ENCODE measurements around the gene SLC39A12. TPM values are rescaled to one million over a fixed set of nuclear protein-coding genes. Genes with fewer than 3 reads are reported as not detected.

Gene SLC39A12
- total RNA-seq = not detected

DNA sequence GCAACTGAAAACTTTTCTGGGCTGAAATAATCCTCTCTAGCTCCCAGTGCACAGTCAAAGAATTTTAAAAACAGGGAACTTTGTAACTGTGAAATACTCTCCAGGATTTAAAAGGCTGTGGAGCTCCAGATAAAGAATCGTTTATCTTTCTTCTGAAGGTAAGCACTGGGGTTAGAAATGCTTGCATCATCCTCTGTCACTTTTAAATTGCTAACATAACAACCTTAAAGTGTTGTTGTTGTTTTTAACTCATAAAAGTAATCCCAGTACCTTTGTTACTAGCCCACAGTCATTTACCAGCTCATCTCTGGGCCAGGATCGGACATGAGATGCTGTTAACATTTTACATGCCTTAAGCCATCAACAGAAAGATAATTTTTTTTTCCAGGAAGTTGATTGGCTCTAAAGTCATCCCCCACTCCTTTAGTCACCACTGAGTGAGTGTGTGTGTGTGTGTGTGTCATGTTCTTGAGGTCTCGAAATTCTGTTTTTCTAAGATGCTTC, at the start of gene SLC39A12:
Gene SLC39A12 (plus strand): TSS at position 51 of the 504 bp plus-strand sequence. CDS start 1,359 bp downstream, outside the sequence.
- no peak within 1 kb of the TSS for H3K4me3 Mint-ChIP-seq
- ATAC-seq = no peak

DNA sequence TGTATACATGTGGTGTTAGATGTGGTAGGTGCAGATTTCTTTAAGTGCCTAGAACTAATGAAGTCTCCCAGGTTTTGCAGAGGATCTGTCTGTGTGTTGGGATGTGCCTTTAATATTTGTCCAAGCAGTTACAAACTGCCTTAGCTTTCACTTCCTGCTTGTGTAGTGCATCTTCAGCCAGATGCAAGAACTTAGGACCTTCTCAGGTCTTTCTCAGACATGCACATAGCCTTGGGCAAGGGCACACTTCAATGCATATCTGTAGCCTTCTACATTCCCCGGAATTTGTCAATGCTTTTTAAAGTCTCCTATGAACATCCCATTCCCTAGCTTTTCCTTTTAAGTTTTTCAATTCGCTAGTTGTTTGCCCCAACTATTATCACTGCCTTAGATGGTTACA, 47.2 kb upstream of the SLC39A12 start:
- no peak for ATAC-seq
- H3K27ac Mint-ChIP-seq = no peak overlapping the region
- CTCF ChIA-PET = no interaction called here
- H3K36me3 Mint-ChIP-seq = no peaks in the 10 kb centered on the region
- H3K4me3 Mint-ChIP-seq = no peak overlapping the region
- no peaks in the 10 kb centered on the region for H3K9me3 Mint-ChIP-seq (ENCODE audit: low read depth)
- no peak for DNase-seq
- H3K4me1 Mint-ChIP-seq = no peaks in the 10 kb centered on the region
- no peaks in the 10 kb centered on the region for H3K27me3 Mint-ChIP-seq

More for the DNA sequence above, at the start of gene SLC39A12:
- Mint-ChIP-seq H3K27ac (no peak within 1 kb of the TSS), H3K36me3 (no peaks in the 10 kb centered on the region), H3K4me1 (no peaks in the 10 kb centered on the region), H3K9me3 (ENCODE audit: low read depth) (peaks cover 2% of the 10 kb centered on the region), H3K27me3 (no peaks in the 10 kb centered on the region)
- CTCF ChIA-PET = no interaction called here
- no peak for DNase-seq

DNA sequence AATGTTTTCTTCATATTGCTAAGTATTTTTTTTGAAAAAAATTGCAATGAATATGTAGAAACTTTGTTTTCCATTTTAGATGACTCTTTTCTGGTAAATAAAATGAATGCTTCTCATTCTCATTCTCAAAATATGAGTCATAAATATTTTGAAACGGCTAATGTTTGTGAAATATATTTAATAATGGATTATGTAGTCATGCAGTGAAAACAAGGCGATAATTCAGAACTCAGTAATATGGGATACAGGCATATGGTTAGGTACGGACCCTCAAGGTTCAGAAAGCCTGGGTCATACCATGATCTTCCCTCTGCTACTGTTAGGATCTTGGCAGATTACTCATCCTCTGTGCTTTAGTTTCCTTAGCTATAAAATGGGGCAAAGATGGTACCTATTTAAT, 46.2 kb upstream of the SLC39A12 start:
- Mint-ChIP-seq H3K36me3 (no peaks in the 10 kb centered on the region), H3K27ac (no peak overlapping the region), H3K4me3 (no peak overlapping the region), H3K27me3 (no peaks in the 10 kb centered on the region), H3K9me3 (ENCODE audit: low read depth) (no peaks in the 10 kb centered on the region), H3K4me1 (no peaks in the 10 kb centered on the region)
- CTCF ChIA-PET = interaction anchor here (1.2 kb wide), 1 partner anchor 9 kb away, joined by 3 read pairs; no protein-coding TSS in a partner anchor
- ATAC-seq (no peak), DNase-seq (no peak)

DNA sequence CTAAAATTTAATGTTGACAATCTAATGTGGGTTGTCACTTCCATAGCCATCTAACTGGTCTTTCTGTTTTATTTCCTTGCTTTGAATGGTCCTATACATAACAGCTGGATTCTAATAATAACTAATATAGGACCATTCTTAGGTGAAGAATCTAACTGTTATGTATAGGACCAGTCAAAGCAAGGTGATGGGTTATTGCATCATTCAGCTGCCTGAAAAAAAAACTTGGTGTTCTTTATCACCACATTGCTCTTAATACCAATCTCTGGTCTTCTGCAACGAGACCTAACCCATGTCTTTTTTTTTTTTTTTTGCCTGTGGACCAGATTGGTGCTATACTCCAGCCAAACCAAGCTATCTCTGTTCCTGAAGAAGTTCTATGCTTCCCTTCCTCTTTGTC, 45.7 kb upstream of the SLC39A12 start:
- CTCF ChIA-PET = interaction anchor here (1.2 kb wide), 1 partner anchor 10 kb away, joined by 3 read pairs; no protein-coding TSS in a partner anchor
- H3K4me1 Mint-ChIP-seq = no peaks in the 10 kb centered on the region
- H3K27ac Mint-ChIP-seq = no peak overlapping the region
- H3K27me3 Mint-ChIP-seq = no peaks in the 10 kb centered on the region
- no peaks in the 10 kb centered on the region for H3K36me3 Mint-ChIP-seq
- ATAC-seq (no peak), DNase-seq (no peak)
- H3K9me3 Mint-ChIP-seq (ENCODE audit: low read depth) = no peaks in the 10 kb centered on the region
- H3K4me3 Mint-ChIP-seq = no peak overlapping the region

DNA sequence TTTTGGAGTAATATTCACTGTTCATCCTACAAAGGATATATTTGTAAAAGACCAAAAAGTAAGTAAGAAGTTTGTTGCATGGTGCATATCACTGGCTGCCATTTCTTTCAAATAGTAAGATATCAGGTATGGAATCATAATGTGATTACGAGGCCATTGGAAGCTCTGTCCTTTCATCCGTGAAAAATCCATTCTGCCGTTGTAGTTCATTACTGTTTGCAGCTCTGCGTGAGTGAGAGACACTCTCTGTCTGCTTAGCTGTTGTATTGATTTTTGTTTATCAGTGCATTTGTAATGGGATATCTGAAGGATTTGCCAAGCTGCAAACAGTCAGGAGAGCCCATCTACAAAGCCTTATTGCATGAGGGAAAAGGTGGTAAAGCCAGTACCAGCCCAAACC, 44.1 kb upstream of the SLC39A12 start:
- DNase-seq (no peak), ATAC-seq (no peak)
- no peaks in the 10 kb centered on the region for H3K9me3 Mint-ChIP-seq (ENCODE audit: low read depth)
- H3K36me3 Mint-ChIP-seq = no peaks in the 10 kb centered on the region
- H3K27me3 Mint-ChIP-seq = no peaks in the 10 kb centered on the region
- H3K4me1 Mint-ChIP-seq = no peaks in the 10 kb centered on the region
- H3K27ac Mint-ChIP-seq = no peak overlapping the region
- CTCF ChIA-PET = no interaction called here
- no peak overlapping the region for H3K4me3 Mint-ChIP-seq

DNA sequence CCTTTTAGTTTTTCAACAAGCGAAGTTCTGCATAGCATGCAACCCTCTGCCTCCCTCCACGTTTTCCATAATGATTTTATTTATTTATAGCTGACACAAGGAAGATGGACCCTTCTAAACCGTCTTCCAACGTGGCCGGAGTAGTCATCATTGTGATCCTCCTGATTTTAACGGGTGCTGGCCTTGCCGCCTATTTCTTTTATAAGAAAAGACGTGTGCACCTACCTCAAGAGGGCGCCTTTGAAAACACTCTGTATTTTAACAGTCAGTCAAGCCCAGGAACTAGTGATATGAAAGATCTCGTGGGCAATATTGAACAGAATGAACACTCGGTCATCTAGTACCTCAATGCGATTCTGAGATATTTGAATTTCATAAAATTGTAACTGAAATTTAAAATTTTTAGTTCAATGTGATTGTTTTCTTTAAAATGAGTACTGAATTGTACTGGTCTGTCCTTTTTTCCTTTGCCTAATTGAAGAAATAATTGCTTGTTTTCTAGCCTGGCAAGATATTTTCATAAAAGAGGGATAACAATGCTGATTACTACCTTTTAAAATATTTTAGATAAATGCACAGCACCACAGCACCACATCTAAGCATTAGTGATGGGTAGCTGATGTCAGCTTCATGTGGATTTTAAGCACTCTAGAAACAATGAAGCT, 41.5 kb upstream of the SLC39A12 start:
- no peaks in the 10 kb centered on the region for H3K9me3 Mint-ChIP-seq (ENCODE audit: low read depth)
- CTCF ChIA-PET = no interaction called here
- H3K36me3 Mint-ChIP-seq = no peaks in the 10 kb centered on the region
- H3K4me3 Mint-ChIP-seq = no peak overlapping the region
- H3K4me1 Mint-ChIP-seq = no peaks in the 10 kb centered on the region
- DNase-seq (no peak), ATAC-seq (no peak)
- no peaks in the 10 kb centered on the region for H3K27me3 Mint-ChIP-seq
- no peak overlapping the region for H3K27ac Mint-ChIP-seq

DNA sequence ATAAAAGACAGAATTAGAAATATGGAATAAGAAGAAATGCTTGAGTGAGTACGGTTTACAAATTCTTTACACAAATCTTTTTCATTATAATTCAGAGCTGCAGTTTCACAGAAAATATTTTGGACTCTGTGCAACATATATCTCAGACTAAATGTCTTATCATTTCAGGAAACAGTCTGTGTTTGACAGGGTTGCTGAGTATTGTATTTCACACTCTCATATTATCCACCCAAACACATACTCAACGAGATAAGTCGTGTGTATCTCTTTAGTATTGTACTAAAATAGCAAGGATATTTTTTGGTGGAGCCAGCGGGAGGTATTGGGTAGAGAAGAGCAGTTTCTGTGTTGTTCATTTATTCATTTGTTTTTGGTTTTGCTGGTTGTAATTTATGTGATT, 39.0 kb upstream of the SLC39A12 start:
- ATAC-seq (no peak), DNase-seq (no peak)
- H3K4me1 Mint-ChIP-seq = no peaks in the 10 kb centered on the region
- CTCF ChIA-PET = no interaction called here
- no peak overlapping the region for H3K4me3 Mint-ChIP-seq
- H3K9me3 Mint-ChIP-seq (ENCODE audit: low read depth) = no peaks in the 10 kb centered on the region
- H3K27ac Mint-ChIP-seq = no peak overlapping the region
- H3K36me3 Mint-ChIP-seq = no peaks in the 10 kb centered on the region
- no peaks in the 10 kb centered on the region for H3K27me3 Mint-ChIP-seq

DNA sequence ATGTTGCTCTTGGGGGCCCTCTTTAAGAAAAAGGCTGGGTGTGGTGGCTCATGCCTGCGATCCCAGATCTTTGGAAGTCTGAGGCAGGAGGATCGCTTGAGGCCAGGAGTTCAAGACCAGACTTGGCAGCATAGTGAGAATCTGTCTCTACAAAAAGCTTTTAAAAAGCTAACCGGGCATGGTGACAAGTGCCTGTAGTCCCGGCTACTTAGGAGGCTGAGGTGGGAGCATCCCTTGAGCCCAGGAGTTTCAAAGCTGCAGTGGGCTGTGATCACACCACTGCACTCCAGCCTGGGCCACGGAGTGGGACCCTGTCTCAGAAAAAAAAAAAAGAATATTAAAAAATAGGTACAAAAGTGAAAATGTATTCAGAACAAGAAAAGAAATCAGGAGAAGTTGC, 38.1 kb upstream of the SLC39A12 start:
- no peaks in the 10 kb centered on the region for H3K9me3 Mint-ChIP-seq (ENCODE audit: low read depth)
- DNase-seq (no peak), ATAC-seq (no peak)
- no peaks in the 10 kb centered on the region for H3K27me3 Mint-ChIP-seq
- no peak overlapping the region for H3K4me3 Mint-ChIP-seq
- no peaks in the 10 kb centered on the region for H3K4me1 Mint-ChIP-seq
- no peaks in the 10 kb centered on the region for H3K36me3 Mint-ChIP-seq
- no peak overlapping the region for H3K27ac Mint-ChIP-seq
- CTCF ChIA-PET = interaction anchor here (0.7 kb wide), 1 partner anchor 35 kb away, joined by 3 read pairs; no protein-coding TSS in a partner anchor

DNA sequence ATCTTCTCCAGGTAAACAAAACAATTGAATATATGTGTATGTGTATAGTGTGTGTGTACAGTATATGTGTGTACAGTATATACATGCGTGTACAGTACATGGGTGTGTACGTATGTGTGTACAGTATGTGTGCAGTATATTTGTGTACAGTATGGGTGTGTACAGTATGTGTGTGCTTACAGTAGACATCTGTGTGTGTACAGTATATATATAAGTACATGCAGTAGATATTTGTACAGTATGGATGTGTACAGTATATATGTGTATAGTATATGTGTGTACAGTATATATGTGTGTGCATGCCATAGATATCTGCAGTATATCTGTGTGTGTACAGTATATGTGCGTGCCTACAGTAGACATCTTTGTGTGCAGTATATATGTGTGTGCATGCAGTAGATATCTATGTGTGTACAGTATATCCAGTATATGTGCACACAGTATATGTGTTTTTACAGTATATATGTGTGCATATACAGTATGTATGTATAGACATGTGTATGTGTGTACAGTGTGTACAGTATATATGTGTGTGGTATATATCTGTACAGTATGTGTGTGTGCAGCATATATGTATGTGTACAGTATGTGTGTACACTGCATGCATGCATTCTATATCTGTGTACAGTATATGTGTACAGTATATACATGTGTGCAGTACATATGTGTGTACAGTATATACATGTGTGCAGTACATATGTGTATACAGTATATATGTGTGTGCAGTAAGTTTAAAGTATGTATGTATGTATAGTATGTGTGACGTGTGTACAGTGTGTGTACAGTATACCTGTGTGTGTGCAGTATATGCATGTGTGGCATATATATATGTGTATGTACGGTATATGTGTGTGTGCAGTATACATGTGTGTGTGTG, 37.3 kb upstream of the SLC39A12 start:
- no peaks in the 10 kb centered on the region for H3K36me3 Mint-ChIP-seq
- CTCF ChIA-PET = interaction anchor here (0.7 kb wide), 1 partner anchor 34 kb away, joined by 3 read pairs; no protein-coding TSS in a partner anchor
- H3K4me1 Mint-ChIP-seq = no peaks in the 10 kb centered on the region
- DNase-seq = no peak
- H3K27me3 Mint-ChIP-seq = no peaks in the 10 kb centered on the region
- no peak overlapping the region for H3K27ac Mint-ChIP-seq
- H3K9me3 Mint-ChIP-seq (ENCODE audit: low read depth) = no peaks in the 10 kb centered on the region
- no peak overlapping the region for H3K4me3 Mint-ChIP-seq
- ATAC-seq = no peak

DNA sequence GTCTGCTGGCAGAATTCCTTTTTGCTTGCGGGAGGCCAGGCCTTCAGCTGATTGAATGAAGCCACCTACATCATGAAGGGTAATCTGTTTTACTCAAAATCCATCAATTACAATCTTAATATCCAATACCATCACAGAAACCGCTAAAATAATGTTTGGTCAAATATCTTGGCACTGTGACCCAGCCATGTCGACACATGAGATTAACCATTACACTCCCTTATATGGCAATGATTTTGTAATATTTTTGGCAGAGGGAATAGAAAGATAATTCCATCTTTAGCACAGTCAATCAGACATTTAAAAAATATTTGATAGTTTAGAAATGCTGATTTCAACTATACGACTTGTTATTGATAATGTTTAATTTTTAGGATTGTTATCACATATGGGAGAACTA, 36.5 kb upstream of the SLC39A12 start:
- Mint-ChIP-seq H3K27me3 (no peaks in the 10 kb centered on the region), H3K4me3 (no peak overlapping the region), H3K27ac (no peak overlapping the region), H3K9me3 (ENCODE audit: low read depth) (no peaks in the 10 kb centered on the region), H3K36me3 (no peaks in the 10 kb centered on the region), H3K4me1 (no peaks in the 10 kb centered on the region)
- ATAC-seq (no peak), DNase-seq (no peak)
- CTCF ChIA-PET = no interaction called here

DNA sequence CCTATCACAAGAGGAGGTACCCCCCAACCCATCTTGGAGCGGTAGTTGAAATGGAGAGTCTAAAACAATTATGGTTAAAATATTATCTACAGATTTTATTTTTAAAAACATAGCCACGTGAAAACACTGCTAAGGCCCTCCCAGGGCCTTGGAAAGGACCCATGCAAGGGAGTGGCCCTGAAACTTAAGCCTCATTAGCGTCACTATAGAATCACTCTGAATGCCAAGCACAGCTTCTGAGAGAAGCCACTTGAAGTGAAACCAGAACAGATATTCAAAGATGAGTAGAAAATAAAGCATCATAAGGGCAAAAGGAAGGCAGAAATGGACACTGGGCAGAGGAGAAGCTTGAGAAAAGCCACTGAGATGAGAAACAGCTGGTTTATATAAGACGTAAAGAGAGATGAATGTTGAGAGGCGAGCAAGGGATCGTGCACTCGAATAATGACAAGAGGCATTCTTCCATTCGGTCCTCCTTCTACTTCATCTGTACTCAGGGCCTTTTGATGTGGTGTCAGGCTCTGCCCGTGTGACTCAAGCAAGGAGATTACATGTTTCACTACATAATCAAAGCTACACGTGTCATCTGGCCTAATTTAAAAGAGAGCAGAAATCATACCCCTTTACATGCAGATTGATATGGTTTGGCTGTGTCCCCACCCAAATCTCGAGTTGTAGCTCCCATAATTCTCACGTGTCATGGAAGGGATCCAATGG, 33.4 kb upstream of the SLC39A12 start:
- Mint-ChIP-seq H3K36me3 (no peaks in the 10 kb centered on the region), H3K4me3 (no peak overlapping the region), H3K9me3 (ENCODE audit: low read depth) (peaks cover 4% of the 10 kb centered on the region), H3K27me3 (no peaks in the 10 kb centered on the region), H3K27ac (no peak overlapping the region), H3K4me1 (no peaks in the 10 kb centered on the region)
- CTCF ChIA-PET = no interaction called here
- no peak for DNase-seq
- ATAC-seq = no peak

DNA sequence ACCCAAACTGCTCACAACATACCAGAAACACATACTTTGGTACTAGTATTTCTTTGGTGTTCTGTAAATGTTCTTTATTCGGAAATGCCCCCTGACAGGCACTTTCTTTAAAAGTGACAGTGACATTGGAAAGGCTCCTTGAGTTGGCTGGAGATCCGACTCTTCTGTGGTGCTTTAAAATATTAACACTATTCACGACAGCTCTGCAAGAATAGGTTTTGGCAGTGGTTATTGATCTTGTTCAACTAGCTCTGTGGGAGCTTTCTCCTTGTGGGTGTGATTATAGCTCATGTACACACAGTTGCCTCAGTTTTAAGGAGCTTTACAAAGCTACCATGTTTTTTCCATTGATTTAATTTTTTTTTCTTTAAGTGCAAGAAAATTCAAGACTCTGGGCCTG, 30.3 kb upstream of the SLC39A12 start:
- Mint-ChIP-seq H3K27ac (no peak overlapping the region), H3K4me3 (no peak overlapping the region), H3K4me1 (no peaks in the 10 kb centered on the region), H3K27me3 (no peaks in the 10 kb centered on the region), H3K9me3 (ENCODE audit: low read depth) (peaks cover 4% of the 10 kb centered on the region), H3K36me3 (no peaks in the 10 kb centered on the region)
- DNase-seq (no peak), ATAC-seq (no peak)
- CTCF ChIA-PET = no interaction called here

DNA sequence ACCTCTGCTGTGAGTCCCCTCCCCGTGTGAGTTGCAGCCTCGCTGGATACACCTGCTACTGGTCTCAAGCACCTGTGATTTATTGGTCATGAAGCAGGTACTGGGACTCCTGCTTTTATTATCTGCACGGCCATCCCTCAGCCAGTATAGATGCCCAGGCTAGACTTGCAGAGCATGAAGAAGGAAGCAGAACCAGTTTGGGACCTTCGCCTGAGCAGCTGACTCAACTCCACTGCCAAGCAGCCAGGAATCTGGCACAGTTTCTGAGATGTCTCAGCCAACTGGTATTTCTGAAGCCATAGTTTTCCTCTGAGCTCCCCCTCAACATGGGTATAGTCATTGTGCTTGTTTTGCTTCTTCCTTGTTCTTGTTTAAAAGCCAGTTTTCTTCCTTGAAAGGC, 28.0 kb upstream of the SLC39A12 start:
- Mint-ChIP-seq H3K4me3 (no peak overlapping the region), H3K9me3 (ENCODE audit: low read depth) (peaks cover 4% of the 10 kb centered on the region), H3K4me1 (no peaks in the 10 kb centered on the region), H3K36me3 (no peaks in the 10 kb centered on the region), H3K27me3 (no peaks in the 10 kb centered on the region), H3K27ac (no peak overlapping the region)
- DNase-seq = no peak
- CTCF ChIA-PET = interaction anchor here (0.6 kb wide), 1 partner anchor 312 kb away, joined by 5 read pairs; no protein-coding TSS in a partner anchor
- ATAC-seq = no peak
